ENCODE results near the gene LANCL2. TPM values are rescaled to one million over a fixed set of nuclear protein-coding genes. Genes with fewer than 3 reads are reported as not detected.

Gene LANCL2
- total and polyA plus RNA-seq, 9 of the 15 experiments (the other 6 are each of a cell fraction or from before 2014, with no cell fraction given): 5.3 to 18.5 (median 13.5) TPM

DNA sequence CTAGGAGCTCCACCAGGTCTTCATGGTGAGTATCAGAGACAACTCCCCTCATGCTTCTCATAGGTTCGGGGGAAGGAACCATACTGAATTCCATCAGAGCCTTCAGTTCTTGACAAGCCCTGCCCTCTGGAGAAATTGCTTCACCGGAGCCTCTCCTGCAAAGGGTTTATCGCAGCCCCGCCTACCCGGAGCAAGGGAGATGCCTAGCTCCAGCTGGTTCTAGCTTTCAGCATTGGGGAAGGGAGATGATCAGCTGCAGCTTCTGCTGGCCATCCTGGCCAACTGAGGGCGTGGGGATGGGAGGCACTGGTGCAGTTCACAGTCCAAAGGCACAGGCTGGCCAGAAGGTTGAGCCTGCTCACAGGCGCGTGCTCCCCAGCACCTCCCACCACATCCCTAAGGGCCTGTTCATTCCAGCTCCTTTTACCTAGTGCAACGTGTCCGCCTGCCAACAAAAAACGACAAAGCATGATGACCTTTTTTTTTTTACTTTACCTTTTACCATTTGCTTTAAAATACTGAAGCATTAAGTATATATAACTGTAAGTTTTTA, 31.2 kb downstream of the LANCL2 start:
- no peak for TF ChIP-seq CTBP1 (IDR thresholded peaks at IDR 0.05; ENCODE audit: borderline replicate concordance)
- TF ChIP-seq KDM2B (CRISPR knock-in tag; IDR thresholded peaks at IDR 0.05): no peak
- TF ChIP-seq HDAC2 (IDR thresholded peaks at IDR 0.05): no peak
- TF ChIP-seq ARID1B (IDR thresholded peaks at IDR 0.05): no peak
- no peak for TF ChIP-seq PTRF (tag; IDR thresholded peaks at IDR 0.05)
- TF ChIP-seq CBX3 (IDR thresholded peaks at IDR 0.05; ENCODE audit: borderline replicate concordance in 1 of 2, low read length in 2 of 2): no peak
- TF ChIP-seq GTF2A2 (tag; IDR thresholded peaks at IDR 0.05): no peak
- Histone ChIP-seq H3K9me1 (ENCODE audit: control insufficient read depth, insufficient read depth, low read length) (no peaks in the 10 kb centered on the region), H4K20me1 (replicated peaks; ENCODE audit: control insufficient read depth, insufficient read depth, low read length) (no peaks in the 10 kb centered on the region), H3K4me1 (replicated peaks in 1 of 2; ENCODE audit: control insufficient read depth in 2 of 2, insufficient read depth in 2 of 2, low read length in 2 of 2) (no peaks in the 10 kb centered on the region), H3K4me2 (ENCODE audit: insufficient read depth, low read length) (no peak overlapping the region), H3K36me3 (ENCODE audit: control insufficient read depth, insufficient read depth, low read length) (no peaks in the 10 kb centered on the region), H2AFZ (ENCODE audit: low read depth, low read length) (no peak overlapping the region), H3K27me3 (ENCODE audit: control insufficient read depth in 2 of 2, insufficient read depth in 2 of 2, low read length in 2 of 2) (no peaks in the 10 kb centered on the region), H3K27ac (ENCODE audit: extremely low read depth, low read depth, low read length) (no peak overlapping the region), H3K9me3 (replicated peaks; ENCODE audit: control insufficient read depth, insufficient read depth, low read depth, low read length) (no peaks in the 10 kb centered on the region), H3K4me3 (no peak overlapping the region), H3K9ac (ENCODE audit: insufficient read depth in 1 of 2, low read depth in 2 of 2, low read length in 2 of 2) (0 out of 4 replicates have a peak overlapping the region, but pooled peaks of 1 of the 2 experiments have one; percentile 14), H3K79me2 (ENCODE audit: control insufficient read depth, insufficient read depth, low read length) (no peaks in the 10 kb centered on the region)
- intact Hi-C loops (cut with micrococcal nuclease) (no loop called here), in situ Hi-C loops (cut with MboI) (no loop called here)
- no peak for DNase-seq (ENCODE audit: extremely low read depth in 1 of 4, low spot score in 3 of 4)
- BruUV-seq (replicated peaks): no TSS peak
- FAIRE-seq: no peak
- ATAC-seq: no peak
- POLR2A ChIA-PET: interaction anchor here (1.0 kb wide), 1 partner anchor 25 kb away, joined by 3 read pairs; no protein-coding TSS in a partner anchor
- WGBS (ENCODE audit: insufficient coverage, low coverage, missing lambda C conversion rate): 79% methylated on average over 11 of the region's 11 CpGs
- CTCF ChIA-PET (ENCODE audit: low intra/inter-chr PET ratio): no interaction called here

DNA sequence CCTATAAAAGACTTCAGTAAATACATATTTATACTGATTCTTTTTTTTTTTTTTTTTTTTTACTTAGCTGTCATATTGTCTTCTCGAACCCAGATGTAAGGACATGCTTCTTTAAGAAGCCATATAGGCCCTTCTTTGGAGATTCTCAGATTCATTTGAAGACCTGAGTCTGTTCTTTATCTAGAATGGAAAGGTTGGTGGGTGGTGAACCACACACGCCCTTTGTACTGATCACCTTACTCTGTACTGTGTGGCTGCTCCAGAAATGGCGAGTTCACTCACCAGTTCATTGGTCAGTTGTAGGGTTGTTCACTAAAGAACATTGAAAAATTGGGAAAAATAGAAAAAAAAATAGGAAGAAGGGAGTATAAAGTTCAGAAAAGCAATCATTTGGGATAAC, 32.5 kb downstream of the LANCL2 start:
- no peaks in the 10 kb centered on the region for H3K4me1 ChIP-seq (replicated peaks in 1 of 2; ENCODE audit: control insufficient read depth in 2 of 2, insufficient read depth in 2 of 2, low read length in 2 of 2)
- no peak overlapping the region for H3K4me2 ChIP-seq (ENCODE audit: insufficient read depth, low read length)
- no peak overlapping the region for H3K4me3 ChIP-seq
- no peaks in the 10 kb centered on the region for H3K79me2 ChIP-seq (ENCODE audit: control insufficient read depth, insufficient read depth, low read length)
- no peaks in the 10 kb centered on the region for H3K9me3 ChIP-seq (replicated peaks; ENCODE audit: control insufficient read depth, insufficient read depth, low read depth, low read length)
- POLR2A ChIA-PET: no interaction called here
- CTCF ChIA-PET (ENCODE audit: low intra/inter-chr PET ratio): no interaction called here
- no peaks in the 10 kb centered on the region for H3K36me3 ChIP-seq (ENCODE audit: control insufficient read depth, insufficient read depth, low read length)
- DNase-seq (ENCODE audit: extremely low read depth in 1 of 4, low spot score in 3 of 4) (no peak), ATAC-seq (no peak), FAIRE-seq (no peak)
- no peaks in the 10 kb centered on the region for H4K20me1 ChIP-seq (replicated peaks; ENCODE audit: control insufficient read depth, insufficient read depth, low read length)
- no peaks in the 10 kb centered on the region for H3K9me1 ChIP-seq (ENCODE audit: control insufficient read depth, insufficient read depth, low read length)
- no peak overlapping the region for H2AFZ ChIP-seq (ENCODE audit: low read depth, low read length)
- no peak overlapping the region for H3K27ac ChIP-seq (ENCODE audit: extremely low read depth, low read depth, low read length)
- 55% methylated on average over 3 of the region's 3 CpGs for WGBS (ENCODE audit: insufficient coverage, low coverage, missing lambda C conversion rate)
- intact Hi-C loops (cut with micrococcal nuclease): no loop called here
- H3K27me3 ChIP-seq (ENCODE audit: control insufficient read depth in 2 of 2, insufficient read depth in 2 of 2, low read length in 2 of 2): no peaks in the 10 kb centered on the region
- BruUV-seq (replicated peaks): no TSS peak
- in situ Hi-C loops (cut with MboI): no loop called here
- no peak overlapping the region for H3K9ac ChIP-seq (ENCODE audit: insufficient read depth in 1 of 2, low read depth in 2 of 2, low read length in 2 of 2)
- TF ChIP-seq LEF1 (IDR thresholded peaks at IDR 0.05) (no peak), GABPB2 (CRISPR knock-in tag; conservative IDR thresholded peaks at IDR 0.05) (no peak), KDM1A (IDR thresholded peaks at IDR 0.05) (no peak), ZNF551 (CRISPR knock-in tag; IDR thresholded peaks at IDR 0.05) (no peak), GTF2A2 (tag; IDR thresholded peaks at IDR 0.05) (no peak), TCF7L2 (IDR thresholded peaks at IDR 0.05; ENCODE audit: low read depth, low read length) (no peak), NONO (IDR thresholded peaks at IDR 0.05; ENCODE audit: low read depth in 2 of 2, low read length in 1 of 2) (no peak), PML (IDR thresholded peaks at IDR 0.05; ENCODE audit: low read length) (no peak), FOS (IDR thresholded peaks at IDR 0.05; ENCODE audit: extremely low read depth, insufficient read length) (no peak), CBFA2T3 (IDR thresholded peaks at IDR 0.05) (no peak), RFX7 (CRISPR knock-in tag; IDR thresholded peaks at IDR 0.05) (no peak), ZNF354B (CRISPR knock-in tag; IDR thresholded peaks at IDR 0.05) (no peak)
- TF ChIP-seq, protein P1, sequence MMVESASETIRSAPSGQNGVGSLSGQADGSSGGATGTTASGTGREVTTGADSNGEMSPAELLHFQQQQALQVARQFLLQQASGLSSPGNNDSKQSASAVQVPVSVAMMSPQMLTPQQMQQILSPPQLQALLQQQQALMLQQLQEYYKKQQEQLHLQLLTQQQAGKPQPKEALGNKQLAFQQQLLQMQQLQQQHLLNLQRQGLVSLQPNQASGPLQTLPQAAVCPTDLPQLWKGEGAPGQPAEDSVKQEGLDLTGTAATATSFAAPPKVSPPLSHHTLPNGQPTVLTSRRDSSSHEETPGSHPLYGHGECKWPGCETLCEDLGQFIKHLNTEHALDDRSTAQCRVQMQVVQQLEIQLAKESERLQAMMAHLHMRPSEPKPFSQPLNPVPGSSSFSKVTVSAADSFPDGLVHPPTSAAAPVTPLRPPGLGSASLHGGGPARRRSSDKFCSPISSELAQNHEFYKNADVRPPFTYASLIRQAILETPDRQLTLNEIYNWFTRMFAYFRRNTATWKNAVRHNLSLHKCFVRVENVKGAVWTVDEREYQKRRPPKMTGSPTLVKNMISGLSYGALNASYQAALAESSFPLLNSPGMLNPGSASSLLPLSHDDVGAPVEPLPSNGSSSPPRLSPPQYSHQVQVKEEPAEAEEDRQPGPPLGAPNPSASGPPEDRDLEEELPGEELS (CRISPR knock-in tag; IDR thresholded peaks at IDR 0.05; ENCODE audit: borderline replicate concordance): no peak
